ENCODE data around the gene OR10Z1. TPM values are rescaled to one million over a fixed set of nuclear protein-coding genes. Genes with fewer than 3 reads are reported as not detected.

OR10Z1 gene
- total RNA-seq, 1 donor from 2014 or later: not detected

- H3K4me3 ChIP-seq: no peak overlapping the region
- H3K27me3 ChIP-seq: no peaks in the 10 kb centered on the region
- intact Hi-C loops (cut with DNase I): no loop called here
- H3K36me3 ChIP-seq: no peaks in the 10 kb centered on the region
- H3K9me3 ChIP-seq: no peaks in the 10 kb centered on the region
- no peak for TF ChIP-seq CTCF (IDR thresholded peaks at IDR 0.05)
- no peak for DNase-seq (ENCODE audit: low spot score in 2 of 2)
- H3K27ac ChIP-seq: no peak overlapping the region
- H3K4me1 ChIP-seq: no peaks in the 10 kb centered on the region
Measured at GRCh38 chr1:158572226-158572625, 32.8 kb upstream of the OR10Z1 start.

- intact Hi-C loops (cut with DNase I): no loop called here
- H3K27ac ChIP-seq: no peak overlapping the region
- no peak overlapping the region for H3K4me3 ChIP-seq
- no peak for DNase-seq (ENCODE audit: low spot score in 2 of 2)
- no peaks in the 10 kb centered on the region for H3K9me3 ChIP-seq
- no peaks in the 10 kb centered on the region for H3K27me3 ChIP-seq
- no peaks in the 10 kb centered on the region for H3K36me3 ChIP-seq
- H3K4me1 ChIP-seq: no peaks in the 10 kb centered on the region
- TF ChIP-seq CTCF (IDR thresholded peaks at IDR 0.05): no peak
Measured at GRCh38 chr1:158577561-158577960, 27.5 kb upstream of the OR10Z1 start.

- no peaks in the 10 kb centered on the region for H3K4me1 ChIP-seq
- DNase-seq (ENCODE audit: low spot score in 2 of 2): no peak
- intact Hi-C loops (cut with DNase I): no loop called here
- no peaks in the 10 kb centered on the region for H3K9me3 ChIP-seq
- no peak within 1 kb of the TSS for H3K27ac ChIP-seq
- H3K27me3 ChIP-seq: no peaks in the 10 kb centered on the region
- no peaks in the 10 kb centered on the region for H3K36me3 ChIP-seq
- H3K4me3 ChIP-seq: no peak within 1 kb of the TSS
- TF ChIP-seq CTCF (IDR thresholded peaks at IDR 0.05): no peak
Measured at GRCh38 chr1:158579733-158580132, 25.3 kb upstream of the OR10Z1 start, which contains the start of gene OR10X1. OR10X1 (minus strand) TSS chr1:158579899; CDS start chr1:158579899, 0 bp downstream.

- Histone ChIP-seq H3K9me3 (peaks cover 0 to 9% of the 10 kb centered on the region in 2 donors), H3K27me3 (no peaks in the 10 kb centered on the region), H3K4me3 (no peak overlapping the region), H3K36me3 (no peaks in the 10 kb centered on the region), H3K27ac (no peak overlapping the region), H3K4me1 (no peaks in the 10 kb centered on the region)
- no peak for TF ChIP-seq CTCF (IDR thresholded peaks at IDR 0.05)
- no peak for DNase-seq (ENCODE audit: low spot score in 2 of 2)
- intact Hi-C loops (cut with DNase I): no loop called here
Measured at GRCh38 chr1:158583962-158584361, 21.1 kb upstream of the OR10Z1 start.

GRCh38 chr1:158586942-158587341, 18.1 kb upstream of the OR10Z1 start:
- H3K4me3 ChIP-seq: no peak overlapping the region
- no peak for DNase-seq (ENCODE audit: low spot score in 2 of 2)

More at GRCh38 chr1:158586942-158587341, 18.1 kb upstream of the OR10Z1 start:
- intact Hi-C loops (cut with DNase I): no loop called here
- Histone ChIP-seq H3K36me3 (no peaks in the 10 kb centered on the region), H3K4me1 (no peaks in the 10 kb centered on the region), H3K27me3 (no peaks in the 10 kb centered on the region), H3K27ac (no peak overlapping the region), H3K9me3 (peaks cover 0 to 9% of the 10 kb centered on the region in 2 donors)
- no peak for TF ChIP-seq CTCF (IDR thresholded peaks at IDR 0.05)

Data from ascending aorta (tissue), 2 donors.